ENCODE results near the gene TRIM15.

DNA sequence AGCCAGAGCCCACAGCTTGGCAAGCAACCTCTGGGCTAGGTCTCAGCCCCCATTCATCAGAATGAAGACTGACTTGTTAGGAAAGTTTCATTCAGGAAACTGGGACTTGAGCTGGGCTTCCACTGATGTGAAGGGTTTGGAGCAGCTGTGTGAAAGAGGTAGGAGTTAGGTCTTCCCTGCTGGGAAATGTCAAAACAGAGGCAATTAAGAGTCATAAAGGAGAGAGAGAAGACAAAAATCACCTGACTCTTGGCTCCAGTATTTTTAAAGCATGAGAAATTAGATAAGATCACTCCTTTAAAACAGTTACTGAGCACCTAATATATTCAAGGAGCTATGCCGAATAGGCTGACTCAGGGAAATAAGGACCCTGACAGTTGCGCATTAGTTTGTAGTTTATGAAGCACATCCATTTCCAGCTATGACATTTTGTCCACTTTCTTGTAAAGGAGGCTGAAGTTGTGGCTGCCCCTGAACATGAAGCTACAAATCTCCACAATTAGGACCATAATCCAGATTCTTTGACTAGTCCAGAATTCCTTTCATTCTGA, 31.3 kb upstream of the TRIM15 start:
- TF ChIP-seq, protein P1, sequence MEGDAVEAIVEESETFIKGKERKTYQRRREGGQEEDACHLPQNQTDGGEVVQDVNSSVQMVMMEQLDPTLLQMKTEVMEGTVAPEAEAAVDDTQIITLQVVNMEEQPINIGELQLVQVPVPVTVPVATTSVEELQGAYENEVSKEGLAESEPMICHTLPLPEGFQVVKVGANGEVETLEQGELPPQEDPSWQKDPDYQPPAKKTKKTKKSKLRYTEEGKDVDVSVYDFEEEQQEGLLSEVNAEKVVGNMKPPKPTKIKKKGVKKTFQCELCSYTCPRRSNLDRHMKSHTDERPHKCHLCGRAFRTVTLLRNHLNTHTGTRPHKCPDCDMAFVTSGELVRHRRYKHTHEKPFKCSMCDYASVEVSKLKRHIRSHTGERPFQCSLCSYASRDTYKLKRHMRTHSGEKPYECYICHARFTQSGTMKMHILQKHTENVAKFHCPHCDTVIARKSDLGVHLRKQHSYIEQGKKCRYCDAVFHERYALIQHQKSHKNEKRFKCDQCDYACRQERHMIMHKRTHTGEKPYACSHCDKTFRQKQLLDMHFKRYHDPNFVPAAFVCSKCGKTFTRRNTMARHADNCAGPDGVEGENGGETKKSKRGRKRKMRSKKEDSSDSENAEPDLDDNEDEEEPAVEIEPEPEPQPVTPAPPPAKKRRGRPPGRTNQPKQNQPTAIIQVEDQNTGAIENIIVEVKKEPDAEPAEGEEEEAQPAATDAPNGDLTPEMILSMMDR (IDR thresholded peaks at IDR 0.05; ENCODE audit: insufficient read depth, low read length), result no peak
- no peak for TF ChIP-seq REST (IDR thresholded peaks at IDR 0.05; ENCODE audit: insufficient replicate concordance, low read depth)
- TF ChIP-seq POLR2AphosphoS5 (IDR thresholded peaks at IDR 0.05; ENCODE audit: low read depth), result no peak
- TF ChIP-seq GABPA (IDR thresholded peaks at IDR 0.05; ENCODE audit: low read depth), result no peak

Data from HL-60 (cell line).